Esophagus (tissue), 2 donors: ENCODE data around the gene SLFN5. TPM values are rescaled to one million over a fixed set of nuclear protein-coding genes. Genes with fewer than 3 reads are reported as not detected.
"Not testable (repeated sequence)": the region's sequence is repeated elsewhere in the genome, so short reads cannot be mapped to it uniquely, and the experiment has no call there.

Experiments
- H3K27ac ChIP-seq, 2 donors: one replicate each; pipeline ENCODE4 v1.5.1; 2013; ENCODE audit warnings: low read depth in 2 of 2, mild to moderate bottlenecking in 2 of 2, inconsistent platforms in 1 of 2, low read length in 1 of 2, moderate library complexity in 1 of 2
- H3K27me3 ChIP-seq, 2 donors: one replicate each; pipeline ENCODE4 v1.6.1; 2013; ENCODE audit warnings: low read length in 2 of 2, control low read depth in 1 of 2, mild to moderate bottlenecking in 1 of 2; ENCODE audit not compliant: insufficient read depth in 2 of 2, control insufficient read depth in 1 of 2
- H3K36me3 ChIP-seq, 2 donors: one replicate each; pipeline ENCODE4 v1.6.1; 2013; ENCODE audit warnings: low read length in 1 of 2; ENCODE audit not compliant: control insufficient read depth in 2 of 2, insufficient read depth in 2 of 2
- H3K4me1 ChIP-seq, 2 donors: one replicate each; pipeline ENCODE4 v1.6.1; 2013; ENCODE audit warnings: low read length in 1 of 2; ENCODE audit not compliant: control insufficient read depth in 2 of 2, insufficient read depth in 2 of 2
- H3K4me3 ChIP-seq, 2 donors: one replicate each; pipeline ENCODE4 v1.5.1; 2013; ENCODE audit warnings: low read length in 2 of 2, mild to moderate bottlenecking in 2 of 2, low read depth in 1 of 2, moderate library complexity in 1 of 2
- H3K9me3 ChIP-seq, 2 donors: one replicate each; pipeline ENCODE4 v1.6.1; 2013; ENCODE audit warnings: mild to moderate bottlenecking in 2 of 2, low read depth in 1 of 2, low read length in 1 of 2, moderate library complexity in 1 of 2; ENCODE audit not compliant: control insufficient read depth in 2 of 2, insufficient read depth in 1 of 2
- WGBS, 2 donors: extraction: QIAGEN DNeasy Blood & Tissue Kit; methylation state at CpG; one replicate each; pipeline ENCODE4 v1.1.7; 2013; 5-methylcytosine and 5-hydroxymethylcytosine counted together
- polyA plus RNA-seq, 2 donors: library from polyadenylated mRNA; stranded (reverse); fragments of 200-250 nt; gene quantifications; one replicate each; pipeline ENCODE4 v1.2.3, GENCODE V29; 2013
- donor health status: healthy with polysubstance abuse.
- donor health status: Bipolar disorder and iron deficiency.

The SLFN5 gene
- polyA plus RNA-seq, 2 donors = 2.8 to 3.1 TPM

DNA sequence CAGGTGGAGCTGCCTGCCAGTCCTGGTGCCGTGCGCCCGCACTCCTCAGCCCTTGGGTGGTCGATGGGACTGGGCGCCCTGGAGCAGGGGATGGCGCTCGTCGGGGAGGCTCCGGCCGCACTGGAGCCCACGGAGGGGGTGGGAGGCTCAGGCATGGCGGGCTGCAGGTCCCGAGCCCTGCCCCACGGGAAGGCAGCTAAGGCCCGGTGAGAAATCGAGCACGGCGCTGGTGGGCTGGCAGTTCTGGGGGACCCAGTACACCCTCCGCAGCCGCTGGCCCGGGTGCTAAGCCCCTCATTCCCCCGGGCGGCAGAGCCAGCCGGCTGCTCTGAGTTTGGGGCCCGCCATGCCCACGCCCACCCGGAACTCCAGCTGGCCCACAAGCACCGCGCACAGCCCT, 36.0 kb downstream of the SLFN5 start:
- not testable (repeated sequence) for H3K27ac ChIP-seq, H3K27me3 ChIP-seq, H3K9me3 ChIP-seq, H3K4me3 ChIP-seq, H3K36me3 ChIP-seq, H3K4me1 ChIP-seq
- WGBS, 2 donors = 93 to 96% methylated on average over 24 to 29 of the region's 29 CpGs

DNA sequence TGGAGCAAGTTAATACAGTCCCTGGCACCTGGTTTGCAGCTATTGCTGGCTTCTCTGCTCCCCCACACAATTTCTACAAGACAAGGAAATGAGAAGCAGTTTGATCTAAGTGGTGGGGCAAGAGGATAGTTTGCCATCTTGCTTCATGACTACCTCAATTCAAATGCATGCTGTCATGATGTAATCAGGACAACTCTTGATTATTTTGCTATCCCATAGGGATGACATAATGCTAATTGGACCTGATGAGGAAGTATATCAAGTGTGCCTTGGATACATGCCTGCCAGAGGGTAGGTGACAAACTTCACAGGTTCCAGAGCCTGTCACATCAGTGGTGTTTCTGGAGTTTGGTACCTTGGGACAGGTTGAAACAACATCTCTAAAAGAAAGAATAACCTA, 40.9 kb downstream of the SLFN5 start:
- Histone ChIP-seq H3K27me3 (no peaks in the 10 kb centered on the region), H3K27ac (no peak overlapping the region), H3K36me3 (no peaks in the 10 kb centered on the region), H3K9me3 (peaks cover 0 to 1% of the 10 kb centered on the region in 2 donors), H3K4me1 (no peaks in the 10 kb centered on the region), H3K4me3 (no peak overlapping the region)

DNA sequence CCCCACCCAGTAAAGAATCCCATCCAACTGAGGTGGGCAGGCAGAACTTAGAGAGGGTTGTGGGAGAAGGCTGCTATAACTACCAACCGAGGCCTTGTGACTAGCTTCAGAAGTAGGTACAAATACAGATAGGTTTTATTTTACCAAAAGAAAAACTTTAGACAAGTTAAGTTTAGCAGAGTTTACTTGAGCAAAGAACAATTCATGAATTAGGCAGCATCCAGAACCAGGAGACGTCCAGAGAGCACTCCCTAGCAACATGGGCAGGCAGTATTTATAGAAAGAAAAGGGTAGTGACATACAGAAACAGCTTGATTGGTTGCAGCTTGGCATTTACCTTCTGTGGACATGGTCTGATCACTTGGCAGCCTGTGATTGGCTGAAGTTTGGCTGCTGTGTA, 42.1 kb downstream of the SLFN5 start:
- Histone ChIP-seq H3K4me1 (no peaks in the 10 kb centered on the region), H3K9me3 (peaks cover 0 to 2% of the 10 kb centered on the region in 2 donors), H3K36me3 (no peaks in the 10 kb centered on the region), H3K27ac (no peak overlapping the region), H3K27me3 (no peaks in the 10 kb centered on the region), H3K4me3 (no peak overlapping the region)
- WGBS, 2 donors = 78 to 85% methylated on average over 2 of the region's 2 CpGs

DNA sequence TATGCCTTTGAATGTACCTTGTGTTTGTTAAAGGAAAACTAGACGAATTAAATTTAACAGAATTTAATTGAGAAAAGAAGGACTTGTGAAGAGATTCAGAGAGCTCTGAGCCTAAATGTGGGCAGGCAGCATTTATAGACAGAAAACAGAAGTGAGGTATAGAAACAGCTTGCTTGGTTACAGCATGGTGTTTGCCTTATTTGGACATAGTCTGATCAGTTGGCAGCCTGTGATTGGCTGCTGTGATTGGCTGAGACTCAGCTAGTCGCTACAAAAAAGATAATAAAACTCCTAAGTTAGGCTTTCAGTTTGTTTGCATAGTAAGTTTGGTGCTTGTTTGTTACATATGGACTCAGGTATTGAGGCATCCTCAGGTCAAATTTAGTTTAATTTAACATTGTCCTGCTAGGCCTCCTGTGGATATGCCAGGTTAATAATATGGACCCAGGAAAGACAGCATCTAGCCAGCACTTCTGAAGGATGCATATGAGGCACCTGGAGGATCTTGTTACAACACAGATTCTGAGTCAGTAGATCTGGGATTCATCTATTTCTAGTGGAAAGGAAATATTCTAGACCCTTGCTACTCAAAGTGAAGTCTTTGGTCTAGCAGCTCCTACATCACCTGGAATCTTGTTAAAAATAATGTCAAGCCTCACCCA, 43.4 kb downstream of the SLFN5 start:
- Histone ChIP-seq H3K9me3 (peaks cover 0 to 2% of the 10 kb centered on the region in 2 donors), H3K36me3 (no peaks in the 10 kb centered on the region), H3K27me3 (no peaks in the 10 kb centered on the region), H3K4me1 (no peaks in the 10 kb centered on the region), H3K4me3 (no peak overlapping the region), H3K27ac (no peak overlapping the region)
- WGBS, 2 donors = 45 to 56% methylated on average over 2 of the region's 2 CpGs

DNA sequence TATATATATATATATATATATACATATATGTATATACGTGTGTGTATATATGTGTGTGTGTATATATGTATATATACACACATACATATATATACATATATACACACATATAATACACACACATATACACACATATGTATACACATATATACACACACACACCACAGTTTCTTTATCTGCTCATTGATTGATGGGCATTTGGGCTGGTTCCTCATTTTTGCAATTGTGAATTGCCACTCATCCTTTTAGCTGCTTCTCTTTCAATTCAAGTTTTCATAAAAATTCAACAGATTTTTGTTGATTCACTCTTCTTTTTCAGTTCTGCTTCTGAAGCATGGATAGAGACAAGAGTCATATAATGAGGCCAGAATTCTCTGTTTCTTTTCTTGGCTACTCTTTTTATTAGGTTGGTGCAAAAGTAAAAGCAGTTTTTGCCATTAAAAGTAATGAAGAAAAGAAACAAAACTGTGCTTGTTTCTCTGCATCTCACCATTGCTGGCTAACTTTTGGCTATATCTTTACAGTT, 44.5 kb downstream of the SLFN5 start:
- H3K27me3 ChIP-seq = no peaks in the 10 kb centered on the region
- no peaks in the 10 kb centered on the region for H3K4me1 ChIP-seq
- no peak overlapping the region for H3K27ac ChIP-seq
- WGBS, 2 donors = 74 to 88% methylated on average over 1 of the region's 1 CpG
- peaks cover 0 to 2% of the 10 kb centered on the region in 2 donors for H3K9me3 ChIP-seq
- H3K4me3 ChIP-seq = no peak overlapping the region
- H3K36me3 ChIP-seq = no peaks in the 10 kb centered on the region

DNA sequence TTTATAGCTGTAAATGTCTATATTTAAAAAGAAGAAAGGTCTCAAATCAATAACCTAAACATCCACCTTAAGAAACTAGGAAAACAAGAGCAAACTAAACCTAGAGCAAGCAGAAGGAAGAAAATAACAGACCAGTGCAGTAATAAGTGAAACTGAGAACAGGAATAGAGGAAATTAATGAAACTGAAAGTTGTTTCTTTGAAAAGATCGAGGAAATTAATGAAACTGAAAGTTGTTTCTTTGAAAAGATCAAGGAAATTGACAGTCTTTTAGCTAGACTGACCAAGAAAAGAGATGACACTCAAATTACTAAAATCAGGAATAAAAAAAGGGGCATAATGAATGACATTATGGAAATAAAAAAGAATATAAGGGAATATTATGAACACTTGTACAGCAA, 46.4 kb downstream of the SLFN5 start:
- Histone ChIP-seq H3K4me1 (no peaks in the 10 kb centered on the region), H3K9me3 (peaks cover 0 to 2% of the 10 kb centered on the region in 2 donors), H3K36me3 (no peaks in the 10 kb centered on the region), H3K4me3 (no peak overlapping the region), H3K27ac (no peak overlapping the region), H3K27me3 (no peaks in the 10 kb centered on the region)
- 33 to 39% methylated on average over 1 of the region's 1 CpG for WGBS, 2 donors

DNA sequence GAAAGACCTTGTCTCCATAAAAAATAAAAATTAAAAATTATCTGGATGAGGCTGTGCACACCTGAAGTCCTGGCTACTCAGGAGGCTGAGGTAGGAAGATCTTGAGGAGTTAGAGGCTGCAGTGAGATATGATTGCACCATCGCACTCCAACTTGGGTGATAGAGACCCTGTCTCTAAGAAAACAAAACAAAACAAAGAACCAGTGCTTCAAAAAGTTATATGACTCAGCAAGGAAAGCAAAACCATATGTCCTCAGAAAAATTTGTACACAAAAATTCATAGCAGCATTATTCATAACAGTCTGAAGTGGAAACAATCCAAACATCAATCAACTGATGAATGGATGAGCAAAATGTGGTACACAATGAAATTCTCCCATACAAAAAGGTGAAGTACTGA, 48.9 kb downstream of the SLFN5 start:
- no peak overlapping the region for H3K4me3 ChIP-seq
- no peaks in the 10 kb centered on the region for H3K4me1 ChIP-seq
- WGBS, 2 donors = 63 to 72% methylated on average over 1 of the region's 1 CpG
- H3K36me3 ChIP-seq = no peaks in the 10 kb centered on the region
- H3K27me3 ChIP-seq = no peaks in the 10 kb centered on the region
- H3K27ac ChIP-seq = no peak overlapping the region
- peaks cover 0 to 2% of the 10 kb centered on the region in 2 donors for H3K9me3 ChIP-seq

DNA sequence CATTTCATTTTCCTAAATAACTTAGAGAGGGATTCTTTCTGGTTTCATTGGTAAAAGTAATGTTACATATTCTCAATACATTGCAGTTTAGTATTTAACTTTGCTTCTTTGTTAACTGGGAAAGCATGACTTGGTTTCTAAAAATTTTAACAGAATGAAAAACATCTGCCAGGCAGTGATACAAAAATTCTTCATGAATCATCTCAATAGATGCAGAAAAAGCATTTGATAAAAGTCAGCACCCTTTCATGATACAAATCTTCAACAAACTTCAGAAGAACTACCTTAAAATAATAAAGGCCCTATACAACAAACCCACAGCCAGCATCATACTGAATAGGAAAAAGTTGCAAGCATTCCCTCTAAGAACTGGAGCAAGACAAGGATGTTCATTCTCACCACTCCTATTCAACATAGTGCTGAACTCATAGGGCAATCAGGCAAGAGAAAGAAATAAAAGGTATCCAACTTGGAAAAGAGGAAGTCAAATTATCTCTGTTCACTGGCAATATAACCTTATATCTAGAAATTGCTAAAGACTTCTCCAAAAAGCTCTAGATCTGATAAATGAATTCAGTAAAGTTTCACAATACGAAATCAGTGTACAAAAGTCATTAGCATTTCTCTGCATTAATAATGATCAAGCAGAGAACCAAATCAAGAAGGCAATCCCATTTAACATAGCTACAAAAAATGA, 50.4 kb downstream of the SLFN5 start:
- Histone ChIP-seq H3K4me1 (no peaks in the 10 kb centered on the region), H3K9me3 (peaks cover 0 to 2% of the 10 kb centered on the region in 2 donors), H3K4me3 (no peak overlapping the region), H3K27ac (no peak overlapping the region), H3K27me3 (no peaks in the 10 kb centered on the region), H3K36me3 (no peaks in the 10 kb centered on the region)
- WGBS, 2 donors = 85 to 94% methylated on average over 1 of the region's 1 CpG

DNA sequence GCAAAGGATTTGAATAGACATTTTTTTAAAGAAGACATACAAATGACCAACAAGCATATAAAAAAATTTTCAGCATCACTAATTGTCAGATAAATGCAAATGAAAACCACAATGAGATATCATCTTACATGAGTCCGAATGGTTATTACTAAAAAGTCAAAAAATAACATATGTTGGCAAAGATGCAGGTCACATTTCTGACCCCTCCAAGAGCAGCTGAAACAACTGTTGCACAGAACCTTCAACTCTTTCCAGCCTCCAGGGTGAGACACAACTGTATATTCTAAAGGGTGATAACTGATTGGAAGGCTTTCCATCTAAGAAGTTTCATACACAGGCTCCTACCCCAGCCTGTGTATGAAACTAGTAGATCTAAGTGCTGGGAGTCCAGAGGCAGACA, 51.9 kb downstream of the SLFN5 start:
- Histone ChIP-seq H3K4me3 (no peak overlapping the region), H3K9me3 (no peaks in the 10 kb centered on the region), H3K27ac (no peak overlapping the region), H3K27me3 (no peaks in the 10 kb centered on the region), H3K36me3 (no peaks in the 10 kb centered on the region), H3K4me1 (no peaks in the 10 kb centered on the region)
- WGBS, 2 donors = 77 to 88% methylated on average over 1 of the region's 1 CpG

DNA sequence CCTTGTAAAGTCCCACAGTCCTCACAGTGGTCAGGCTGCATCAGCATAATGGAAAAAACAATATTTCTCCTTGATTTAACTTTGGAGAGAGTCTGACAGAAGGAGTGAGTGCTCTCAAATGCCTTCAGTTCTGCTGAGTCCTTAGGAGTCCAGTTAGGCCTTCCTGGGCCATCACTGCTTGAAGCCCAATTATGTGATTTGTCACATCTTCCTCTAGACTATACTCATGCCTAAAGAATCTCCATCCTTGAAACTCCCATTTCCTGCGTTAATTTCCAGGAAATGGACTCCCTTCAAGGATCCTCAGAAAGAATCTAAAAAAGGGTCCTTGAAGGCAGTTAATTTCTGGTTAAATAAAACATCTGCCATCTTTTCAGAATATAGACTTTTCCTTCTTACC, 52.8 kb downstream of the SLFN5 start:
- Histone ChIP-seq H3K36me3 (no peaks in the 10 kb centered on the region), H3K4me3 (no peak overlapping the region), H3K27ac (no peak overlapping the region), H3K9me3 (peaks cover 0 to under 1% of the 10 kb centered on the region in 2 donors), H3K27me3 (no peaks in the 10 kb centered on the region), H3K4me1 (no peaks in the 10 kb centered on the region)
- WGBS, 2 donors = 84 to 90% methylated on average over 1 of the region's 1 CpG
